Smooth muscle cell (in vitro differentiated cells): ENCODE data around the gene BRINP2. TPM values are rescaled to one million over a fixed set of nuclear protein-coding genes. Genes with fewer than 3 reads are reported as not detected.

Experiments
- DNase-seq: peaks from one replicate; lab custom pipeline; 2025; ENCODE audit not compliant: unreplicated experiment; lab: John Stamatoyannopoulos, UW
- H2AFZ ChIP-seq: fragments of 200-600 bp; sonication (generic); 2 replicates; pipeline ENCODE4 v1.6.0; 2016; ENCODE audit warnings: antibody characterized with exemption, low read depth, mild to moderate bottlenecking
- H3F3A ChIP-seq: fragments of 200-600 bp; sonication (generic); 2 replicates; pipeline ENCODE4 v1.6.0; 2017; ENCODE audit warnings: antibody characterized with exemption, low read depth
- H3K27ac ChIP-seq: fragments of 200-600 bp; sonication (generic); 2 replicates; pipeline ENCODE4 v1.5.1; 2016; ENCODE audit warnings: low read depth, mild to moderate bottlenecking
- H3K27me3 ChIP-seq: fragments of 200-600 bp; sonication (generic); 2 replicates; pipeline ENCODE4 v1.6.1; 2016; ENCODE audit warnings: low read depth, mild to moderate bottlenecking
- H3K36me3 ChIP-seq: fragments of 200-600 bp; sonication (generic); 2 replicates; pipeline ENCODE4 v1.5.1; 2016; ENCODE audit warnings: low read depth
- H3K4me1 ChIP-seq: fragments of 200-600 bp; sonication (generic); 2 replicates; pipeline ENCODE4 v1.5.1; 2016; ENCODE audit warnings: low read depth
- H3K4me2 ChIP-seq: fragments of 200-600 bp; sonication (generic); 2 replicates; pipeline ENCODE4 v1.6.0; 2016; ENCODE audit warnings: mild to moderate bottlenecking
- H3K4me3 ChIP-seq: fragments of 200-600 bp; sonication (generic); 2 replicates; pipeline ENCODE4 v1.5.1; 2016; ENCODE audit warnings: mild to moderate bottlenecking
- H3K79me2 ChIP-seq: fragments of 200-600 bp; sonication (generic); 2 replicates; pipeline ENCODE4 v1.6.0; 2016; ENCODE audit warnings: low read depth, mild to moderate bottlenecking
- H3K9ac ChIP-seq: fragments of 200-600 bp; sonication (generic); 2 replicates; pipeline ENCODE4 v1.6.0; 2016; ENCODE audit warnings: low read depth
- H3K9me3 ChIP-seq: fragments of 200-600 bp; sonication (generic); replicated peaks from 2 replicates; pipeline ENCODE4 v1.5.1; 2016; ENCODE audit warnings: low read depth
- H4K20me1 ChIP-seq: fragments of 200-600 bp; sonication (generic); 2 replicates; pipeline ENCODE4 v1.6.0; 2016; ENCODE audit warnings: low read depth
- CTCF ChIP-seq: fragments of 200-600 bp; sonication (generic); IDR thresholded peaks from 2 replicates; pipeline ENCODE4 v1.5.1; 2017; ENCODE audit warnings: borderline replicate concordance, mild to moderate bottlenecking, antibody characterized with exemption; ENCODE audit not compliant: insufficient read depth, poor library complexity, severe bottlenecking
- WGBS: methylation state at CpG from one replicate; pipeline ENCODE4 v1.1.7; 2016; ENCODE audit warnings: low lambda C conversion rate; 5-methylcytosine and 5-hydroxymethylcytosine counted together
- polyA plus RNA-seq: library from polyadenylated mRNA; unstranded; fragments of >200 nt; fragmentation: Nextera tagmentation; extraction: Ambion mirVana; gene quantifications from 2 replicates; pipeline ENCODE4 v1.2.1, GENCODE V29; 2016
- total RNA-seq: library from RNA; depleted of rRNA; stranded (reverse); fragments of >200 nt; gene quantifications from 2 replicates; pipeline ENCODE4 v1.2.3, GENCODE V29; 2014

BRINP2 gene
- total and polyA plus RNA-seq, 2 experiments from 2014 or later, result not detected

GRCh38 chr1:177252877-177253276 is 82.1 kb downstream of the BRINP2 start:
- Histone ChIP-seq H2AFZ (no peak overlapping the region), H3K4me3 (no peak overlapping the region), H3K27me3 (peaks cover 5% of the 10 kb centered on the region), H4K20me1 (no peaks in the 10 kb centered on the region), H3K36me3 (no peaks in the 10 kb centered on the region), H3K4me2 (no peak overlapping the region), H3K79me2 (no peaks in the 10 kb centered on the region), H3F3A (peaks cover 1% of the 10 kb centered on the region), H3K9me3 (no peaks in the 10 kb centered on the region), H3K27ac (no peak overlapping the region), H3K9ac (no peak overlapping the region), H3K4me1 (peaks cover 8% of the 10 kb centered on the region)
- TF ChIP-seq CTCF, result no peak
- no peak for DNase-seq

GRCh38 chr1:177255411-177255810 is 84.7 kb downstream of the BRINP2 start:
- Histone ChIP-seq H4K20me1 (no peaks in the 10 kb centered on the region), H3K9me3 (no peaks in the 10 kb centered on the region), H3K36me3 (no peaks in the 10 kb centered on the region), H2AFZ (no peak overlapping the region), H3K4me2 (peak overlapping the region; percentile 69), H3K4me3 (no peak overlapping the region), H3K4me1 (peaks cover 8% of the 10 kb centered on the region), H3K79me2 (no peaks in the 10 kb centered on the region), H3K27ac (no peak overlapping the region), H3F3A (peaks cover 12% of the 10 kb centered on the region), H3K27me3 (no peaks in the 10 kb centered on the region), H3K9ac (no peak overlapping the region)
- 23% methylated on average over 1 of the region's 1 CpG for WGBS
- no peak for TF ChIP-seq CTCF
- DNase-seq, result no peak

GRCh38 chr1:177256153-177257075 is 85.7 kb downstream of the BRINP2 start:
- no peak for DNase-seq

More at GRCh38 chr1:177256153-177257075, 85.7 kb downstream of the BRINP2 start:
- TF ChIP-seq CTCF, result peak; percentile 58
- Histone ChIP-seq H3K9me3 (no peaks in the 10 kb centered on the region), H2AFZ (no peak overlapping the region), H3K4me3 (no peak overlapping the region), H3K9ac (no peak overlapping the region), H3K4me1 (peaks cover 8% of the 10 kb centered on the region), H4K20me1 (no peaks in the 10 kb centered on the region), H3F3A (peaks cover 12% of the 10 kb centered on the region), H3K27me3 (no peaks in the 10 kb centered on the region), H3K79me2 (no peaks in the 10 kb centered on the region), H3K36me3 (no peaks in the 10 kb centered on the region), H3K4me2 (peak overlapping the region; percentile 69), H3K27ac (no peak overlapping the region)
- 24% methylated on average over 20 of the region's 20 CpGs for whole genome bisulfite sequencing
